ENCODE measurements around the gene ORC1. TPM values are rescaled to one million over a fixed set of nuclear protein-coding genes. Genes with fewer than 3 reads are reported as not detected.

ORC1 gene
- total RNA-seq, 1 experiment from 2014 or later, result 45.2 TPM

- TF ChIP-seq ZNF317 (CRISPR knock-in tag; IDR thresholded peaks at IDR 0.05; ENCODE audit: borderline replicate concordance, low read depth) (no peak), SMAD4 (CRISPR knock-in tag; IDR thresholded peaks at IDR 0.05) (no peak), ATF1 (CRISPR knock-in tag; IDR thresholded peaks at IDR 0.05) (no peak), GRHL2 (CRISPR knock-in tag; IDR thresholded peaks at IDR 0.05; ENCODE audit: insufficient replicate concordance, severe bottlenecking) (no peak), ZNF219 (CRISPR knock-in tag; IDR thresholded peaks at IDR 0.05; ENCODE audit: borderline replicate concordance) (no peak), ZSCAN18 (CRISPR knock-in tag; IDR thresholded peaks at IDR 0.05) (no peak)
Observed at GRCh38 chr1:52356818-52357355, 47.3 kb downstream of the ORC1 start (continued).

GRCh38 chr1:52355847-52356505 lies 48.2 kb downstream of the ORC1 start:
- Mint-ChIP-seq H3K27me3 (ENCODE audit: low read depth) (no peaks in the 10 kb centered on the region), H3K4me3 (no peak overlapping the region), H3K9me3 (no peaks in the 10 kb centered on the region), H3K4me1 (peaks cover 6% of the 10 kb centered on the region), H3K27ac (no peak overlapping the region), H3K36me3 (peaks cover 72% of the 10 kb centered on the region)
- DNase-seq (ENCODE audit: low spot score), result no peak
- CTCF ChIA-PET, result no interaction called here
- no peak for ATAC-seq
- TF ChIP-seq KAT7 (CRISPR knock-in tag; IDR thresholded peaks at IDR 0.05; ENCODE audit: borderline replicate concordance), result no peak
- TF ChIP-seq ZNF416 (CRISPR knock-in tag; IDR thresholded peaks at IDR 0.05), result no peak
- no peak for TF ChIP-seq TP53 (CRISPR knock-in tag; IDR thresholded peaks at IDR 0.05)
- no peak for TF ChIP-seq HMGA2 (CRISPR knock-in tag; IDR thresholded peaks at IDR 0.05)
- TF ChIP-seq TEAD4 (CRISPR knock-in tag; IDR thresholded peaks at IDR 0.05), result no peak
- no peak for TF ChIP-seq E2F1 (CRISPR knock-in tag; IDR thresholded peaks at IDR 0.05)
- no peak for TF ChIP-seq ZBTB21 (CRISPR knock-in tag; IDR thresholded peaks at IDR 0.05; ENCODE audit: borderline replicate concordance)
- TF ChIP-seq JUN (CRISPR knock-in tag; IDR thresholded peaks at IDR 0.05), result no peak
- no peak for TF ChIP-seq ZNF232 (CRISPR knock-in tag; IDR thresholded peaks at IDR 0.05)
- no peak for TF ChIP-seq TEAD1 (CRISPR knock-in tag; IDR thresholded peaks at IDR 0.05)
- TF ChIP-seq SMAD4 (CRISPR knock-in tag; IDR thresholded peaks at IDR 0.05), result no peak
- no peak for TF ChIP-seq ZNF396 (CRISPR knock-in tag; IDR thresholded peaks at IDR 0.05; ENCODE audit: borderline replicate concordance)
- no peak for TF ChIP-seq ETV6 (CRISPR knock-in tag; IDR thresholded peaks at IDR 0.05)
- no peak for TF ChIP-seq ZNF317 (CRISPR knock-in tag; IDR thresholded peaks at IDR 0.05; ENCODE audit: borderline replicate concordance, low read depth)
- no peak for TF ChIP-seq JAZF1 (CRISPR knock-in tag; IDR thresholded peaks at IDR 0.05)
- no peak for TF ChIP-seq STAT6 (CRISPR knock-in tag; conservative IDR thresholded peaks at IDR 0.05; ENCODE audit: low read depth)
- TF ChIP-seq ZNF532 (CRISPR knock-in tag; IDR thresholded peaks at IDR 0.05; ENCODE audit: borderline replicate concordance), result no peak
- no peak for TF ChIP-seq PRRX2 (CRISPR knock-in tag; IDR thresholded peaks at IDR 0.05)
- POLR2A ChIA-PET, result no interaction called here

Data from WTC11 (cell line).